ENCODE measurements around the gene GPC1. TPM values are rescaled to one million over a fixed set of nuclear protein-coding genes. Genes with fewer than 3 reads are reported as not detected.

The GPC1 gene
- total and polyA plus RNA-seq, 11 donors, result 131 to 316 (median 193) TPM

- ATAC-seq (peak in 1 of 4 donors; percentile 30), DNase-seq (no peak)
- Histone ChIP-seq H3K27ac (no peak overlapping the region), H3K9me3 (no peaks in the 10 kb centered on the region), H3K4me1 (no peaks in the 10 kb centered on the region), H3K27me3 (no peaks in the 10 kb centered on the region), H3K4me3 (no peak overlapping the region), H3K36me3 (peaks cover 0 to 34% (median 0%) of the 10 kb centered on the region in 9 donors)
- WGBS, 4 donors, result 88 to 94% (median 91%) methylated on average over 23 to 24 of the region's 24 CpGs
- intact Hi-C loops (cut with DNase I), result loop anchor here in 1 of 10 donors (10.0 kb wide), 1 partner anchor 204 kb away; no protein-coding TSS in a partner anchor
- TF ChIP-seq POLR2A (IDR thresholded peaks at IDR 0.05), result no peak
- no peak for TF ChIP-seq CTCF (IDR thresholded peaks at IDR 0.05)
These were observed 65.3 kb downstream of the GPC1 start for GRCh38 chr2:240500561-240501423.

DNA sequence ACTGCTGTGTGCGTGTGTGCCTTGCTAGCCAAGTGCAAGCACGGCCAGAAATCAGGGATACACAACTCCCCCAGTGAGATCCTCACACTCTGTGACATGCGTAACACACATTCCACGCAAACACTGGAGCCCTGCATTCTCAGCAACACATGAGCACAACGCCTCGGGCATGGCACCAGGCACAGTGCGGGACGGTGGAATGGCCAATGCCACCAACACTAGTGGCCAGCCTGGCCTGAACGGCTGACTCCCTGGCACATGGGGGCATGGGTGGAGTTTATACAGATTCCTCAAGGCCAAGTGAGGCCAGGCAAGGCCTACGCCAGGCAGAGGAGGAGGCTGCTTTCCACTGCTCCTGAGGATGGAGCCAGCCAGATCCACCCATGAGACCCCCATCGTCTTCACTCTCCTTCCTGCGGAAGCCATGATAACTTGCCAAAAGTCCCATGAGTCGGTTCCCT lies 66.1 kb downstream of the GPC1 start:
- no peak overlapping the region for H3K27ac ChIP-seq
- no peaks in the 10 kb centered on the region for H3K4me1 ChIP-seq
- WGBS, 4 donors, result 83 to 98% (median 94%) methylated on average over 7 to 13 of the region's 13 CpGs
- no peak overlapping the region for H3K4me3 ChIP-seq
- H3K9me3 ChIP-seq, result no peaks in the 10 kb centered on the region
- peaks cover 0 to 29% (median 0%) of the 10 kb centered on the region in 9 donors for H3K36me3 ChIP-seq
- TF ChIP-seq POLR2A (IDR thresholded peaks at IDR 0.05) (no peak), CTCF (IDR thresholded peaks at IDR 0.05) (no peak)
- intact Hi-C loops (cut with DNase I), result loop anchor here in 1 of 10 donors (10.0 kb wide), 1 partner anchor 203 kb away; no protein-coding TSS in a partner anchor
- DNase-seq, result no peak
- no peaks in the 10 kb centered on the region for H3K27me3 ChIP-seq
- no peak for ATAC-seq

- peaks cover 0 to 27% (median 0%) of the 10 kb centered on the region in 9 donors for H3K36me3 ChIP-seq
- no peak overlapping the region for H3K4me3 ChIP-seq
- no peak for DNase-seq
- H3K4me1 ChIP-seq, result no peaks in the 10 kb centered on the region
- H3K27me3 ChIP-seq, result no peaks in the 10 kb centered on the region
- no peaks in the 10 kb centered on the region for H3K9me3 ChIP-seq
- intact Hi-C loops (cut with DNase I), result loop anchor here in 1 of 10 donors (10.0 kb wide), 1 partner anchor 203 kb away; no protein-coding TSS in a partner anchor
- no peak overlapping the region for H3K27ac ChIP-seq
- no peak for TF ChIP-seq CTCF (IDR thresholded peaks at IDR 0.05)
- WGBS, 4 donors, result 87 to 94% (median 92%) methylated on average over 5 of the region's 5 CpGs
- no peak for ATAC-seq
These were observed 66.6 kb downstream of the GPC1 start for GRCh38 chr2:240502059-240502429.

- TF ChIP-seq POLR2A (IDR thresholded peaks at IDR 0.05) (no peak), CTCF (IDR thresholded peaks at IDR 0.05) (no peak)
- H3K36me3 ChIP-seq, result peaks cover 0 to 21% (median 0%) of the 10 kb centered on the region in 9 donors
- intact Hi-C loops (cut with DNase I), result loop anchor here in 1 of 10 donors (10.0 kb wide), 1 partner anchor 202 kb away; no protein-coding TSS in a partner anchor
- WGBS, 4 donors, result 86 to 92% (median 89%) methylated on average over 14 of the region's 14 CpGs
- H3K27ac ChIP-seq, result no peak overlapping the region
- peak in 1 of 5 donors; percentile 19 for DNase-seq
- no peaks in the 10 kb centered on the region for H3K9me3 ChIP-seq
- no peaks in the 10 kb centered on the region for H3K27me3 ChIP-seq
- no peak overlapping the region for H3K4me3 ChIP-seq
- H3K4me1 ChIP-seq, result no peaks in the 10 kb centered on the region
- ATAC-seq, result no peak
These were observed 67.1 kb downstream of the GPC1 start for GRCh38 chr2:240502430-240503121.

Data from heart left ventricle (tissue), 16 donors.